Left ventricle myocardium inferior (tissue), 1 donor: ENCODE results near the gene CNOT2. TPM values are rescaled to one million over a fixed set of nuclear protein-coding genes. Genes with fewer than 3 reads are reported as not detected.

Experiments
- DNase-seq: peaks from one replicate; pipeline ENCODE4 v3.0.0-alpha.2; 2020
- H3K27ac ChIP-seq: fragments of 200-600 bp; replicated peaks from 2 replicates; pipeline ENCODE4 v1.8.0; 2021
- H3K27me3 ChIP-seq: fragments of 200-600 bp; 2 replicates; pipeline ENCODE4 v1.8.0; 2021; ENCODE audit warnings: low read depth
- H3K36me3 ChIP-seq: fragments of 200-600 bp; 2 replicates; pipeline ENCODE4 v1.8.0; 2021
- H3K4me1 ChIP-seq: fragments of 200-600 bp; 2 replicates; pipeline ENCODE4 v1.8.0; 2021
- H3K4me3 ChIP-seq: fragments of 200-600 bp; 2 replicates; pipeline ENCODE4 v1.8.0; 2021; ENCODE audit warnings: mild to moderate bottlenecking, moderate library complexity
- H3K9me3 ChIP-seq: fragments of 200-600 bp; replicated peaks from 2 replicates; pipeline ENCODE4 v1.8.0; 2021
- CTCF ChIP-seq: fragments of 200-600 bp; IDR thresholded peaks from 2 replicates; pipeline ENCODE4 v1.8.0; 2021; ENCODE audit warnings: antibody characterized with exemption, mild to moderate bottlenecking, borderline replicate concordance
- intact Hi-C: fragments of 100-400 bp; cut with micrococcal nuclease; formaldehyde crosslinking; loops from one replicate; pipeline ENCODE4 v1.11.0; 2022
- total RNA-seq: library from RNA; stranded (reverse); fragmentation: NEBNext Ultra II Directional; extraction: Animal tissue kit (Norgen Biotek cat#: 25700); gene quantifications from one replicate; pipeline ENCODE4 v1.2.1, GENCODE V29; 2021
- donor health status: DM: no; HTN: yes; CAD: no; lungs with severe emphysema.

Gene CNOT2
- total RNA-seq, 1 donor from 2014 or later: 33.0 TPM

- peaks cover 5% of the 10 kb centered on the region for H3K4me1 ChIP-seq
- DNase-seq: no peak
Measured at GRCh38 chr12:70319605-70320004, 76.4 kb downstream of the CNOT2 start.

GRCh38 chr12:70321191-70321590 is 78.0 kb downstream of the CNOT2 start:
- DNase-seq: no peak
- Histone ChIP-seq H3K9me3 (no peaks in the 10 kb centered on the region), H3K27ac (no peak overlapping the region), H3K4me3 (no peak overlapping the region), H3K27me3 (no peaks in the 10 kb centered on the region), H3K36me3 (no peaks in the 10 kb centered on the region), H3K4me1 (peaks cover 5% of the 10 kb centered on the region)
- intact Hi-C loops: no loop called here
- no peak for TF ChIP-seq CTCF

More at GRCh38 chr12:70319605-70320004, 76.4 kb downstream of the CNOT2 start:
- no peak for TF ChIP-seq CTCF
- Histone ChIP-seq H3K27ac (no peak overlapping the region), H3K4me3 (no peak overlapping the region), H3K36me3 (no peaks in the 10 kb centered on the region), H3K9me3 (no peaks in the 10 kb centered on the region), H3K27me3 (no peaks in the 10 kb centered on the region)
- intact Hi-C loops: no loop called here

GRCh38 chr12:70327541-70327940 is 84.3 kb downstream of the CNOT2 start:
- Histone ChIP-seq H3K36me3 (no peaks in the 10 kb centered on the region), H3K4me3 (no peak overlapping the region), H3K27ac (no peak overlapping the region), H3K9me3 (no peaks in the 10 kb centered on the region), H3K27me3 (no peaks in the 10 kb centered on the region), H3K4me1 (no peaks in the 10 kb centered on the region)
- no peak for DNase-seq
- no peak for TF ChIP-seq CTCF
- intact Hi-C loops: no loop called here

- H3K4me1 ChIP-seq: no peaks in the 10 kb centered on the region
- no peak overlapping the region for H3K4me3 ChIP-seq
- intact Hi-C loops: no loop called here
- H3K27ac ChIP-seq: no peak overlapping the region
- no peaks in the 10 kb centered on the region for H3K27me3 ChIP-seq
- TF ChIP-seq CTCF: no peak
- DNase-seq: no peak
- H3K36me3 ChIP-seq: peaks cover 4% of the 10 kb centered on the region
- no peaks in the 10 kb centered on the region for H3K9me3 ChIP-seq
Measured at GRCh38 chr12:70329728-70330127, 86.5 kb downstream of the CNOT2 start.

- H3K27ac ChIP-seq: no peak overlapping the region
- intact Hi-C loops: no loop called here
- no peak for DNase-seq
- H3K9me3 ChIP-seq: no peaks in the 10 kb centered on the region
- H3K4me1 ChIP-seq: no peaks in the 10 kb centered on the region
- H3K27me3 ChIP-seq: no peaks in the 10 kb centered on the region
- no peak for TF ChIP-seq CTCF
- H3K4me3 ChIP-seq: no peak overlapping the region
- peaks cover 7% of the 10 kb centered on the region for H3K36me3 ChIP-seq
Measured at GRCh38 chr12:70330158-70330557, 86.9 kb downstream of the CNOT2 start.

- TF ChIP-seq CTCF: no peak
- no peaks in the 10 kb centered on the region for H3K27me3 ChIP-seq
- no peak overlapping the region for H3K4me3 ChIP-seq
- H3K4me1 ChIP-seq: no peaks in the 10 kb centered on the region
- intact Hi-C loops: no loop called here
- H3K9me3 ChIP-seq: no peaks in the 10 kb centered on the region
- no peak for DNase-seq
- H3K36me3 ChIP-seq: peaks cover 18% of the 10 kb centered on the region
- no peak overlapping the region for H3K27ac ChIP-seq
Measured at GRCh38 chr12:70332236-70332635, 89.0 kb downstream of the CNOT2 start.
